Neural cell (in vitro differentiated cells): ENCODE data around the gene POMT1.

Experiments used
- POLR2AphosphoS5 ChIP-seq: IDR thresholded peaks from 2 replicates; pipeline ENCODE4 v1.6.1; 2012
- REST ChIP-seq: IDR thresholded peaks from 2 replicates; pipeline ENCODE4 v1.6.1; 2012; ENCODE audit warnings: borderline replicate concordance
- TF ChIP-seq, protein P1 (sequence below): fragments of 450-650 bp; IDR thresholded peaks from 2 replicates; pipeline ENCODE4 v1.5.1; 2014; ENCODE audit warnings: antibody characterized with exemption, mild to moderate bottlenecking, moderate library complexity; ENCODE audit not compliant: poor library complexity, severe bottlenecking

DNA sequence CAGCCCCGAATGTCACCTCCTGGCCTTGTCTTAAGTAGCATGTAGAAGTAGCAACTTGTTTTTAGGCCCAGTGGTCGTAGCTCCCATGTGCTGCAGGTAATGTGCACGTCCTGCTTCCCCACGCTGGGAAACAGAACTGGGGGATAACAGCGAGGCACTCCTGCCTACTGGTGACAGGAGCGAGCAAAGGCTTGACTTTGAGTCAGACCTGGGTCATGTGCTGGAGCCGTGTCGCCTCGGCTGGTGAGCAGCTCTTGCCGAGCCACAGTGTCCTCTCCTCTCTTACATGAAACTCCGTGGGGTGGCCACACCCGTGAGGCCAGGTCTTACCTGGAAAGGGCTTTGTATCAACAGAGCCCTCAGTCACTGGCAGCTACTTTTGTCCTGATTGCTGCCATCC lies 17.5 kb upstream of the POMT1 start:
- TF ChIP-seq, protein P1, sequence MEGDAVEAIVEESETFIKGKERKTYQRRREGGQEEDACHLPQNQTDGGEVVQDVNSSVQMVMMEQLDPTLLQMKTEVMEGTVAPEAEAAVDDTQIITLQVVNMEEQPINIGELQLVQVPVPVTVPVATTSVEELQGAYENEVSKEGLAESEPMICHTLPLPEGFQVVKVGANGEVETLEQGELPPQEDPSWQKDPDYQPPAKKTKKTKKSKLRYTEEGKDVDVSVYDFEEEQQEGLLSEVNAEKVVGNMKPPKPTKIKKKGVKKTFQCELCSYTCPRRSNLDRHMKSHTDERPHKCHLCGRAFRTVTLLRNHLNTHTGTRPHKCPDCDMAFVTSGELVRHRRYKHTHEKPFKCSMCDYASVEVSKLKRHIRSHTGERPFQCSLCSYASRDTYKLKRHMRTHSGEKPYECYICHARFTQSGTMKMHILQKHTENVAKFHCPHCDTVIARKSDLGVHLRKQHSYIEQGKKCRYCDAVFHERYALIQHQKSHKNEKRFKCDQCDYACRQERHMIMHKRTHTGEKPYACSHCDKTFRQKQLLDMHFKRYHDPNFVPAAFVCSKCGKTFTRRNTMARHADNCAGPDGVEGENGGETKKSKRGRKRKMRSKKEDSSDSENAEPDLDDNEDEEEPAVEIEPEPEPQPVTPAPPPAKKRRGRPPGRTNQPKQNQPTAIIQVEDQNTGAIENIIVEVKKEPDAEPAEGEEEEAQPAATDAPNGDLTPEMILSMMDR: no peak
- TF ChIP-seq POLR2AphosphoS5: no peak
- no peak for TF ChIP-seq REST
